K562 treated with DMSO at 1 percent for 12 hours (cell line): ENCODE measurements around the gene AGMO. TPM values are rescaled to one million over a fixed set of nuclear protein-coding genes. Genes with fewer than 3 reads are reported as not detected.

Experiments used
- total RNA-seq: library from RNA; unstranded; fragments of 300-600 nt; gene quantifications from 2 replicates; pipeline ENCODE4 v1.2.3, GENCODE V29; 2022; ENCODE audit not compliant: insufficient read depth

AGMO gene
- total RNA-seq: not detected in 2 replicates

DNA sequence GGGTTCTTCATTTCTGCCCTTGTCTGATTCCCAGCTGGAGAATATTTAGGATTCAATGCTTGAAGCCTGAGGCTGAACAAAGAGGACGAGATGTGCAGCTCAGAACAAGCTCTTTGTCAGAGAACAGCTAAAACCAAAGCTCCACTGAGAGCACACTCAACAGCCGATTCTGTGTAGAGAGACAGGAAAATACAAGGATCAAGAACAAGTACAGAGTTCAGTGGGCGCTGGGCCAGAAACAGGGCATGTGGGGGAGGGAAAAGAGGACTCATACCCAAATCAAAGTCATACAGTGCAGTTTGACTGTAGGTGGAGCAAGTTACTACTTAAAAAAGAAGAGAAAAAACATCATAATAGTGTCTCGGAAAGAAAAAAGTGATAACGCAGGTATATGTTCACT lies at the start of gene AGMO:
TSS of gene AGMO (minus strand) at position 181 of the 400 bp plus-strand sequence.

Other genes with a start within 250 kb of the AGMO start
- gene MEOX2, start 124.7 kb upstream of the AGMO start, total RNA-seq: not detected in 2 replicates